22Rv1 (cell line): Measurements from ENCODE around the gene NXPH3.
A peak's percentile ranks its signal among the peaks of the same experiment; 100 is the strongest.

ENCODE experiments used
- ZFX ChIP-seq: fragments of 450-650 bp; IDR thresholded peaks from 2 replicates; pipeline ENCODE4 v1.6.1; 2017; ENCODE audit warnings: antibody characterized with exemption, borderline replicate concordance
- TF ChIP-seq, protein P1 (sequence below): fragments of 450-650 bp; IDR thresholded peaks from 2 replicates; pipeline ENCODE4 v1.5.1; 2017; ENCODE audit warnings: mild to moderate bottlenecking

- TF ChIP-seq, protein P1, sequence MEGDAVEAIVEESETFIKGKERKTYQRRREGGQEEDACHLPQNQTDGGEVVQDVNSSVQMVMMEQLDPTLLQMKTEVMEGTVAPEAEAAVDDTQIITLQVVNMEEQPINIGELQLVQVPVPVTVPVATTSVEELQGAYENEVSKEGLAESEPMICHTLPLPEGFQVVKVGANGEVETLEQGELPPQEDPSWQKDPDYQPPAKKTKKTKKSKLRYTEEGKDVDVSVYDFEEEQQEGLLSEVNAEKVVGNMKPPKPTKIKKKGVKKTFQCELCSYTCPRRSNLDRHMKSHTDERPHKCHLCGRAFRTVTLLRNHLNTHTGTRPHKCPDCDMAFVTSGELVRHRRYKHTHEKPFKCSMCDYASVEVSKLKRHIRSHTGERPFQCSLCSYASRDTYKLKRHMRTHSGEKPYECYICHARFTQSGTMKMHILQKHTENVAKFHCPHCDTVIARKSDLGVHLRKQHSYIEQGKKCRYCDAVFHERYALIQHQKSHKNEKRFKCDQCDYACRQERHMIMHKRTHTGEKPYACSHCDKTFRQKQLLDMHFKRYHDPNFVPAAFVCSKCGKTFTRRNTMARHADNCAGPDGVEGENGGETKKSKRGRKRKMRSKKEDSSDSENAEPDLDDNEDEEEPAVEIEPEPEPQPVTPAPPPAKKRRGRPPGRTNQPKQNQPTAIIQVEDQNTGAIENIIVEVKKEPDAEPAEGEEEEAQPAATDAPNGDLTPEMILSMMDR: peak; percentile 75
- TF ChIP-seq ZFX: no peak
These were observed 27.0 kb upstream of the NXPH3 start for GRCh38 chr17:49548506-49549310.
